AG10803 (cell line): ENCODE results near the gene RAD51B.
"Not testable (repeated sequence)": the region's sequence is repeated elsewhere in the genome, so short reads cannot be mapped to it uniquely, and the experiment has no call there.

Experiments
- DNase-seq: peaks from one replicate; pipeline ENCODE4 v3.0.0; 2010; ENCODE audit warnings: low read depth
- H3K4me3 ChIP-seq: 2 replicates; pipeline ENCODE4 v1.5.1; 2011; ENCODE audit warnings: mild to moderate bottlenecking, low read length, control low read depth
- CTCF ChIP-seq: conservative IDR thresholded peaks from 2 replicates; pipeline ENCODE4 v1.5.1; 2011; ENCODE audit warnings: mild to moderate bottlenecking, low read length, control low read depth, inconsistent platforms

RAD51B gene

GRCh38 chr14:67977434-67978034 is 158.0 kb downstream of the RAD51B start:
- no peak for DNase-seq
- no peak overlapping the region for H3K4me3 ChIP-seq
- TF ChIP-seq CTCF: no peak

GRCh38 chr14:67978749-67979148 is 159.2 kb downstream of the RAD51B start:
- no peak overlapping the region for H3K4me3 ChIP-seq
- no peak for TF ChIP-seq CTCF
- DNase-seq: no peak

- no peak for TF ChIP-seq CTCF
- no peak overlapping the region for H3K4me3 ChIP-seq
- DNase-seq: no peak
Measured at GRCh38 chr14:67982711-67983608, 163.4 kb downstream of the RAD51B start.

GRCh38 chr14:67984274-67984673 is 164.7 kb downstream of the RAD51B start:
- no peak for TF ChIP-seq CTCF
- DNase-seq: no peak
- H3K4me3 ChIP-seq: no peak overlapping the region

- no peak overlapping the region for H3K4me3 ChIP-seq
- peak; percentile 33 for DNase-seq
Measured at GRCh38 chr14:67986131-67986841, 166.7 kb downstream of the RAD51B start.

GRCh38 chr14:67987606-67988005 is 168.0 kb downstream of the RAD51B start:
- TF ChIP-seq CTCF: no peak
- H3K4me3 ChIP-seq: no peak overlapping the region
- DNase-seq: peak; percentile 87

More at GRCh38 chr14:67986131-67986841, 166.7 kb downstream of the RAD51B start:
- TF ChIP-seq CTCF: no peak

- H3K4me3 ChIP-seq, DNase-seq: not testable (repeated sequence)
Measured at GRCh38 chr14:67988210-67988609, 168.6 kb downstream of the RAD51B start.
